MM.1S (cell line): ENCODE measurements around the gene TGIF1.
"Not testable (repeated sequence)": the region's sequence is repeated elsewhere in the genome, so short reads cannot be mapped to it uniquely, and the experiment has no call there.

Experiments
- DNase-seq: peaks from one replicate; pipeline ENCODE4 v3.0.0-alpha.2; 2015
- H2AFZ ChIP-seq: fragments of 300-600 bp; sonication (generic); 2 replicates; pipeline ENCODE4 v1.6.0; 2016; ENCODE audit warnings: antibody characterized with exemption, low read length
- H3F3A ChIP-seq: fragments of 300-600 bp; sonication (generic); 2 replicates; pipeline ENCODE4 v1.6.1; 2016; ENCODE audit warnings: mild to moderate bottlenecking, antibody characterized with exemption, low read length, moderate library complexity, mixed read lengths; ENCODE audit not compliant: insufficient read depth
- H3K27ac ChIP-seq: fragments of 300-600 bp; sonication (generic); 2 replicates; pipeline ENCODE4 v1.5.1; 2016; ENCODE audit warnings: mild to moderate bottlenecking, low read length
- H3K27me3 ChIP-seq: fragments of 300-600 bp; sonication (generic); replicated peaks from 2 replicates; pipeline ENCODE4 v1.6.0; 2016; ENCODE audit warnings: low read length; ENCODE audit not compliant: insufficient read depth
- H3K36me3 ChIP-seq: fragments of 300-600 bp; sonication (generic); replicated peaks from 2 replicates; pipeline ENCODE4 v1.6.1; 2016; ENCODE audit warnings: mild to moderate bottlenecking, low read length, mixed read lengths; ENCODE audit not compliant: insufficient read depth
- H3K4me1 ChIP-seq: fragments of 300-600 bp; sonication (generic); 2 replicates; pipeline ENCODE4 v1.6.1; 2016; ENCODE audit warnings: low read length, mixed read lengths
- H3K4me2 ChIP-seq: fragments of 300-600 bp; sonication (generic); 2 replicates; pipeline ENCODE4 v1.6.0; 2016; ENCODE audit warnings: low read depth, low read length
- H3K4me3 ChIP-seq: fragments of 300-600 bp; sonication (generic); 2 replicates; pipeline ENCODE4 v1.5.1; 2016; ENCODE audit warnings: low read length, mixed read lengths
- H3K79me2 ChIP-seq: fragments of 300-600 bp; sonication (generic); 2 replicates; pipeline ENCODE4 v1.6.1; 2016; ENCODE audit warnings: mixed run types, low read length, mixed read lengths
- H3K9ac ChIP-seq: fragments of 300-600 bp; sonication (generic); 2 replicates; pipeline ENCODE4 v1.6.1; 2016; ENCODE audit warnings: low read length, mixed read lengths
- H3K9me2 ChIP-seq: fragments of 300-600 bp; sonication (generic); replicated peaks from 2 replicates; pipeline ENCODE4 v1.6.1; 2016; ENCODE audit warnings: mild to moderate bottlenecking, low read length, mixed read lengths; ENCODE audit not compliant: insufficient read depth
- H3K9me3 ChIP-seq: fragments of 300-600 bp; sonication (generic); replicated peaks from 2 replicates; pipeline ENCODE4 v1.6.1; 2016; ENCODE audit warnings: mild to moderate bottlenecking, low read length, mixed read lengths; ENCODE audit not compliant: insufficient read depth
- H4K20me1 ChIP-seq: fragments of 300-600 bp; sonication (generic); 2 replicates; pipeline ENCODE4 v1.6.1; 2016; ENCODE audit warnings: mild to moderate bottlenecking, low read length, moderate library complexity, mixed read lengths; ENCODE audit not compliant: insufficient read depth
- EZH2 ChIP-seq: fragments of 300-600 bp; sonication (generic); optimal IDR thresholded peaks from 2 replicates; pipeline ENCODE3; 2017; ENCODE audit warnings: low read depth, mild to moderate bottlenecking, antibody characterized with exemption, low read length, mixed read lengths
- EZH2phosphoT487 ChIP-seq: fragments of 300-600 bp; sonication (generic); IDR thresholded peaks from 2 replicates; pipeline ENCODE4 v1.6.1; 2018; ENCODE audit warnings: antibody characterized with exemption, low read length
- TF ChIP-seq, protein P1 (sequence below): fragments of 300-600 bp; sonication (generic); IDR thresholded peaks from 2 replicates; pipeline ENCODE4 v1.5.1; 2016; ENCODE audit warnings: antibody characterized with exemption, low read length, mixed read lengths

Gene TGIF1

DNA sequence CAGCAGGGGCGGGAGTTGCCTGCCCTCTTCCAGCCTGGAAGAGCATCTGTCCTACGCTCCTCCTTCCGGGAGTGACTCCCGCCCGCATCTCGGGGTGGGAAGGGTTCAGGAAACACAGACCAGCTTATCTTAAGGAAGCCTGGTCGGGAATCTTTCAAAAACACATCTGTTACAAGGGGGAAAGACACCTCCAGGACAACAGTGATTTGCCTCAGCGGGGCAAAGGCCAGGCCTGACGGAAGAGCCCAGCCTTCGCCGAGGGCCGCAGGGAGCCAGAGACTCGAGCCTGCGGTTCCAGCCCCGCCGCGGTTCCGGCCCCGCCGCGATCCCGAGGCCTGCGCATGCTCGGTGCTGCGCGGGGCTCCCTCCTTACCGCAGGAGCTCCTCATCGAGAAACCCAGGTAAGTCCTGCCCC, 38.1 kb upstream of the TGIF1 start:
- H3K36me3 ChIP-seq = no peaks in the 10 kb centered on the region
- no peak overlapping the region for H3K27ac ChIP-seq
- DNase-seq = no peak
- no peaks in the 10 kb centered on the region for H3K4me1 ChIP-seq
- no peak overlapping the region for H3K4me3 ChIP-seq
- no peak overlapping the region for H3K4me2 ChIP-seq
- TF ChIP-seq EZH2 (no peak), EZH2phosphoT487 (no peak)
- TF ChIP-seq, protein P1, sequence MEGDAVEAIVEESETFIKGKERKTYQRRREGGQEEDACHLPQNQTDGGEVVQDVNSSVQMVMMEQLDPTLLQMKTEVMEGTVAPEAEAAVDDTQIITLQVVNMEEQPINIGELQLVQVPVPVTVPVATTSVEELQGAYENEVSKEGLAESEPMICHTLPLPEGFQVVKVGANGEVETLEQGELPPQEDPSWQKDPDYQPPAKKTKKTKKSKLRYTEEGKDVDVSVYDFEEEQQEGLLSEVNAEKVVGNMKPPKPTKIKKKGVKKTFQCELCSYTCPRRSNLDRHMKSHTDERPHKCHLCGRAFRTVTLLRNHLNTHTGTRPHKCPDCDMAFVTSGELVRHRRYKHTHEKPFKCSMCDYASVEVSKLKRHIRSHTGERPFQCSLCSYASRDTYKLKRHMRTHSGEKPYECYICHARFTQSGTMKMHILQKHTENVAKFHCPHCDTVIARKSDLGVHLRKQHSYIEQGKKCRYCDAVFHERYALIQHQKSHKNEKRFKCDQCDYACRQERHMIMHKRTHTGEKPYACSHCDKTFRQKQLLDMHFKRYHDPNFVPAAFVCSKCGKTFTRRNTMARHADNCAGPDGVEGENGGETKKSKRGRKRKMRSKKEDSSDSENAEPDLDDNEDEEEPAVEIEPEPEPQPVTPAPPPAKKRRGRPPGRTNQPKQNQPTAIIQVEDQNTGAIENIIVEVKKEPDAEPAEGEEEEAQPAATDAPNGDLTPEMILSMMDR = no peak
- H3K9me2 ChIP-seq = no peaks in the 10 kb centered on the region
- no peak overlapping the region for H3K9ac ChIP-seq
- no peaks in the 10 kb centered on the region for H3K9me3 ChIP-seq
- no peaks in the 10 kb centered on the region for H3K79me2 ChIP-seq
- no peaks in the 10 kb centered on the region for H3K27me3 ChIP-seq
- H4K20me1 ChIP-seq = no peaks in the 10 kb centered on the region
- no peak overlapping the region for H2AFZ ChIP-seq
- H3F3A ChIP-seq = no peaks in the 10 kb centered on the region

DNA sequence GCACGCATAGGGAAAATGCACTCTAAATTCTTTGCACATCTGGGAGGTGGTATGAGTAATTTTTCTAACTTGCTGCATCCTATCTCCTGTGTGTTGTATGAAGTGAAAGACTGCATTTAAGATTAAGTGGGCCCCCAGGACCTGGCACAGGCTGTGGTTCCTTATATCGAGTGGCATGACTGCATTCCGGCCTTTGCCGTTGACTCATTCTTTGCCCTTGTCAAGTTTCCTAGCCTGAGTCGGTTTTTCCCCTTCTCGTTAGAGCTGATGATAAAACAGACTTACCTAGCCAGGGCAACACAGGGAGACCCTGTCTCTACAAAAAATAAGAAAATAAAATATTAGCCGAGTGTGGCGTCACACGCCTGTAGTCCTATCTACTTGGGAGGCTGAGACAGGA, 37.4 kb upstream of the TGIF1 start:
- H3K36me3 ChIP-seq, H3K4me1 ChIP-seq, H3K9ac ChIP-seq, H3K9me2 ChIP-seq, H3K27me3 ChIP-seq, H3K79me2 ChIP-seq, H3K4me3 ChIP-seq, H3F3A ChIP-seq, H2AFZ ChIP-seq, H3K4me2 ChIP-seq, H3K27ac ChIP-seq, H3K9me3 ChIP-seq, DNase-seq, H4K20me1 ChIP-seq: not testable (repeated sequence)

DNA sequence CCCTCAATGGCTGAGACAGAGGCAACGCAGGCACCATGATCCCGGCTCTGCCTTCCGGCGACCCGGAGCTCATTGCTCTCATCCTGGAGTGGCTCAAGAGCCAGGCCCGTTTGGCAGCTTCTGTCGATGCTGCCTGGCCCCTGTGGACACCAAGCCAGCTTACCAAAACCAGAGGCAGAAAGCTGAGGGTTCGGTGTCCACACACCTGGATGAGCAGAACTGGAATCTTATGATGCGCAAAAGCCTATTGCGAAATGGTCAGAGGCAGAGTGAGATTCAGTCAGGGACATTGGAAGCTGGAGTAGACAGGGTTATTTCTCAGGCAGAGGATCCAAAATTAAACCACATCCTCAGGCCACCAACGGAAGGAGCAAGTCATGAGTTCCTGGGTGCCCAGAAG, 34.9 kb upstream of the TGIF1 start:
- Histone ChIP-seq H3F3A (no peaks in the 10 kb centered on the region), H3K9ac (no peak overlapping the region), H3K4me1 (no peaks in the 10 kb centered on the region), H4K20me1 (no peaks in the 10 kb centered on the region), H3K27me3 (no peaks in the 10 kb centered on the region), H3K27ac (no peak overlapping the region), H3K4me2 (no peak overlapping the region), H3K36me3 (no peaks in the 10 kb centered on the region), H3K79me2 (no peaks in the 10 kb centered on the region), H3K9me3 (no peaks in the 10 kb centered on the region), H2AFZ (no peak overlapping the region), H3K4me3 (no peak overlapping the region), H3K9me2 (no peaks in the 10 kb centered on the region)
- DNase-seq = no peak
- TF ChIP-seq EZH2 (no peak), EZH2phosphoT487 (no peak)
- TF ChIP-seq, protein P1 = no peak

DNA sequence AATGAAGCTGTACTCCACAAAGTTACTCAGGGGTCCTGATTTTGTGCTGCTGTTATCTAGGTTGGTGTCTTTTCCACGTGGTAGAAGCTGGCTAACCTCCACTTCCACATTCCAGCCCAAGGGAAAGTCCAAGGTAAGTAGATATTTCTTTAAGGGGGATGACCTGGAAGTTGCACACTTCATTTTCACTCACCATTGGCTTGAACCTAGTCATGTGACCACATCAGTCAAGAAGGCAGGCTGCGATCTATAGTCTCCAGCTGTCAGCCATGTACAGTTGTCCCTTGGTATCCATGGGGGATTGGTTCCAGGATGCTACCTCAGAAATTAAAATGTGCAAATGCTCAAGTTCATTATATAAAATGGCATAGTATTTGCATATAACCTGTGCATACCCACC, 31.9 kb upstream of the TGIF1 start:
- no peaks in the 10 kb centered on the region for H3F3A ChIP-seq
- no peaks in the 10 kb centered on the region for H3K9me2 ChIP-seq
- no peak overlapping the region for H2AFZ ChIP-seq
- H3K4me1 ChIP-seq = no peaks in the 10 kb centered on the region
- H3K9ac ChIP-seq = no peak overlapping the region
- H3K36me3 ChIP-seq = no peaks in the 10 kb centered on the region
- H3K9me3 ChIP-seq = no peaks in the 10 kb centered on the region
- no peak overlapping the region for H3K4me2 ChIP-seq
- DNase-seq = no peak
- TF ChIP-seq, protein P1 = no peak
- no peak for TF ChIP-seq EZH2
- TF ChIP-seq EZH2phosphoT487 = no peak
- H4K20me1 ChIP-seq = no peaks in the 10 kb centered on the region
- no peak overlapping the region for H3K4me3 ChIP-seq
- H3K27ac ChIP-seq = no peak overlapping the region
- H3K27me3 ChIP-seq = no peaks in the 10 kb centered on the region
- H3K79me2 ChIP-seq = no peaks in the 10 kb centered on the region
